Caco-2 (cell line): ENCODE results near the gene GPR32. TPM values are rescaled to one million over a fixed set of nuclear protein-coding genes. Genes with fewer than 3 reads are reported as not detected.

Experiments
- BruUV-seq: library from RNA; stranded (reverse); fragments of 400-500 nt; replicated peaks from 2 replicates; lab custom pipeline; 2021; lab: Mats Ljungman, UMichigan
- CTCF ChIA-PET: fragments of 300-600 bp; sonication (Branson Sonifier 250); formaldehyde crosslinking; loops from one replicate; lab custom pipeline; 2022; ENCODE audit warnings: antibody characterized with exemption; lab: Charles Lee
- POLR2A ChIA-PET: fragments of 300-600 bp; sonication (Branson Sonifier 250); formaldehyde crosslinking; loops from one replicate; lab custom pipeline; 2022; ENCODE audit warnings: antibody characterized with exemption; lab: Charles Lee
- DNase-seq, 2 experiments: peaks; one replicate each; pipeline versions ENCODE4 v3.0.0 to v3.0.0-alpha.2; 2020 to 2022
- H3K27me3 ChIP-seq: replicated peaks from 2 replicates; pipeline ENCODE4 v1.6.0; 2011; ENCODE audit warnings: low read length; ENCODE audit not compliant: control insufficient read depth, insufficient read depth
- H3K36me3 ChIP-seq: 2 replicates; pipeline ENCODE4 v1.5.1; 2011; ENCODE audit warnings: low read length; ENCODE audit not compliant: control insufficient read depth, insufficient read depth
- H3K4me1 ChIP-seq: fragments of 250-450 bp; sonication (Bioruptor Pico); 2 replicates; pipeline ENCODE4 v1.5.1; 2020; ENCODE audit warnings: mild to moderate bottlenecking
- H3K4me3 ChIP-seq: 2 replicates; pipeline ENCODE4 v1.5.1; 2011; ENCODE audit warnings: low read depth, mild to moderate bottlenecking, control low read depth, low read length
- H3K9me3 ChIP-seq: fragments of 250-450 bp; sonication (Bioruptor Pico); 2 replicates; pipeline ENCODE4 v1.5.1; 2020; ENCODE audit warnings: mild to moderate bottlenecking, moderate library complexity
- H3K27ac Mint-ChIP-seq: one replicate; pipeline ENCODE4 v1.8.0; 2022; ENCODE audit warnings: mixed read lengths; ENCODE audit not compliant: unreplicated experiment
- H3K27me3 Mint-ChIP-seq: one replicate; pipeline ENCODE4 v1.8.0; 2022; ENCODE audit warnings: mixed read lengths; ENCODE audit not compliant: insufficient read depth, unreplicated experiment
- H3K36me3 Mint-ChIP-seq: one replicate; pipeline ENCODE4 v1.8.0; 2022; ENCODE audit warnings: mild to moderate bottlenecking, mixed read lengths; ENCODE audit not compliant: insufficient read depth, unreplicated experiment
- H3K4me1 Mint-ChIP-seq: one replicate; pipeline ENCODE4 v1.8.0; 2022; ENCODE audit warnings: low read depth, mixed read lengths; ENCODE audit not compliant: unreplicated experiment
- H3K4me3 Mint-ChIP-seq: one replicate; pipeline ENCODE4 v1.8.0; 2022; ENCODE audit warnings: mild to moderate bottlenecking, moderate library complexity, mixed read lengths; ENCODE audit not compliant: unreplicated experiment
- H3K9me3 Mint-ChIP-seq: one replicate; pipeline ENCODE4 v1.8.0; 2022; ENCODE audit warnings: mixed read lengths; ENCODE audit not compliant: unreplicated experiment
- intact Hi-C: fragments of 100-400 bp; cut with micrococcal nuclease; formaldehyde crosslinking; loops from one replicate; pipeline ENCODE4 v1.10.0; 2022; ENCODE audit not compliant: unreplicated experiment
- total RNA-seq: library from RNA; stranded (reverse); gene quantifications from 2 replicates; pipeline ENCODE4 v1.2.3, GENCODE V29; 2022
- TF ChIP-seq, protein P1 (sequence below), 2 experiments: fragments of 200-600 bp in 1 of 2; IDR thresholded peaks; 1 replicate in 1 of 2; 2 replicates in 1 of 2; pipeline versions ENCODE4 v1.5.1 to v1.8.0; 2011 to 2022; ENCODE audit warnings: antibody characterized with exemption in 1 of 2, control low read depth in 1 of 2, inconsistent platforms in 1 of 2, low read depth in 1 of 2, low read length in 1 of 2, mild to moderate bottlenecking in 1 of 2, moderate library complexity in 1 of 2; ENCODE audit not compliant: insufficient read depth in 1 of 2, severe bottlenecking in 1 of 2, unreplicated experiment in 1 of 2

The GPR32 gene
- total RNA-seq, 1 experiment from 2014 or later: not detected

DNA sequence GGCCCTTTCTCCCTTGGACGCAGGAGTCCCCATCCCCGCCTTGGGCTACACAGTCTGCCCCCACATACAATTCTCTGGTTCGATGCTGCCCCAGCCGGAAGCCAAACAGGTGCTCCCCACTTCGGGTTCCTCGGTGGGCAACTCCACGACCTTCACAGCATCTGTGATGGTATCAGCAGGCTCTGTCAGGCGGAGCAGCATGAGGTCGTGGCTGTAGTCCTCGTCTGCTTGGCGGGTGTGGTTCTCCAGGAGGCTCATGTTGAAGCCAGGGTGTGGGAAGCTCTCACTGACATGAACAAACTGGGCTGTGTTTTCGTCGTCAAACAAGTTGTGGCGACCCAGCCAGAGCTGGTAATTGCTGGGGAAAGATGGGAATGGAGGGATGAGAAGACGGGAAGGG, 49.8 kb downstream of the GPR32 start:
- peaks cover 15% of the 10 kb centered on the region for H3K4me1 Mint-ChIP-seq
- H3K4me3 ChIP-seq: no peak overlapping the region; the same call in 1 of the 2 replicates
- H3K27me3 Mint-ChIP-seq: peaks cover 15% of the 10 kb centered on the region
- POLR2A ChIA-PET: no interaction called here
- intact Hi-C loops: no loop called here
- H3K9me3 ChIP-seq: no peaks in the 10 kb centered on the region
- H3K4me1 ChIP-seq: peaks cover 10% of the 10 kb centered on the region
- TF ChIP-seq, protein P1, sequence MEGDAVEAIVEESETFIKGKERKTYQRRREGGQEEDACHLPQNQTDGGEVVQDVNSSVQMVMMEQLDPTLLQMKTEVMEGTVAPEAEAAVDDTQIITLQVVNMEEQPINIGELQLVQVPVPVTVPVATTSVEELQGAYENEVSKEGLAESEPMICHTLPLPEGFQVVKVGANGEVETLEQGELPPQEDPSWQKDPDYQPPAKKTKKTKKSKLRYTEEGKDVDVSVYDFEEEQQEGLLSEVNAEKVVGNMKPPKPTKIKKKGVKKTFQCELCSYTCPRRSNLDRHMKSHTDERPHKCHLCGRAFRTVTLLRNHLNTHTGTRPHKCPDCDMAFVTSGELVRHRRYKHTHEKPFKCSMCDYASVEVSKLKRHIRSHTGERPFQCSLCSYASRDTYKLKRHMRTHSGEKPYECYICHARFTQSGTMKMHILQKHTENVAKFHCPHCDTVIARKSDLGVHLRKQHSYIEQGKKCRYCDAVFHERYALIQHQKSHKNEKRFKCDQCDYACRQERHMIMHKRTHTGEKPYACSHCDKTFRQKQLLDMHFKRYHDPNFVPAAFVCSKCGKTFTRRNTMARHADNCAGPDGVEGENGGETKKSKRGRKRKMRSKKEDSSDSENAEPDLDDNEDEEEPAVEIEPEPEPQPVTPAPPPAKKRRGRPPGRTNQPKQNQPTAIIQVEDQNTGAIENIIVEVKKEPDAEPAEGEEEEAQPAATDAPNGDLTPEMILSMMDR (IDR thresholded peaks at IDR 0.05; ENCODE audit: insufficient read depth in 1 of 2, low read depth in 1 of 2, low read length in 1 of 2, severe bottlenecking in 1 of 2, unreplicated experiment in 1 of 2): no peak
- BruUV-seq: no TSS peak
- H3K4me3 Mint-ChIP-seq: peak overlapping the region; percentile 62
- H3K27me3 ChIP-seq: peaks cover 2% of the 10 kb centered on the region; the same call in 1 of the 2 replicates
- no peaks in the 10 kb centered on the region; the same call in 1 of the 2 replicates for H3K36me3 ChIP-seq
- CTCF ChIA-PET: interaction anchor here (0.6 to 1.1 kb wide), 2 partner anchors 12 to 102 kb away, joined by 3 read pairs; no protein-coding TSS in a partner anchor
- peaks cover 5% of the 10 kb centered on the region for H3K36me3 Mint-ChIP-seq
- no peak overlapping the region for H3K27ac Mint-ChIP-seq
- no peak for DNase-seq
- H3K9me3 Mint-ChIP-seq: no peaks in the 10 kb centered on the region

DNA sequence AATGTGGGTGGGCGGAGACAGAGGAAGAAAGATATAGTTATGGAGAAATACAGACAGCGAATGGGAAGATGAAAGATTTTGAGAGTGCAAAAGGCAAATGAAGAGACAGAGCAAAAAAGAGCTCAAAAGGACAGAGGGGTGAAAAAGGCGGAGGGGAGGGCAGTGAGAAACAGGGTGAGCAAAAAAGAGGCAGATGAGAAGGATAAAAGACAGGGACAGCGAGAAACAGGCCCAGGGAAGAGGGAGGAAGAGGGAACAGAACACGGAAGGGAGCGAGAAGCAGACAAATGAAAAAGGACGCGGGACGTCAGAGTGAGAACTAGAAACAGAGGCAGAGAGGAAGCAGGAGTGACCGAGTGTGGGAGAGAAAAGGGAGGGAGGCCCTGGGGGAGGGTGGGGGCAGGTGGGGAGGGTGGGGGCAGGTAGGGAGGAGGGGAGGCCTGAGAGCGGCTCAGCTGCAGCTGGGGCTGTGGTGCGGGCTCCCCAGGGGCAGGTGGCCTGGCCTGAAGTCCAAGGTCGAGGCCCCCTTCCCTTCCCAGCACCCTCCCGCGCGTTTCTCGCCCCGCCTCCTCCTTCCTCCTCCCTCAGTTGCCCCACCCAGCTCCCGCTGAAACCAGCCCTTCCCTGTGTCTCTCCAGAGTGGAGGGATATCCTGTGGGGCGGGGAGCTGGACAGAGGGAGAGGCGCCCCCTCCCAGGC, 50.4 kb downstream of the GPR32 start:
- no peak overlapping the region for H3K27ac Mint-ChIP-seq
- no peak overlapping the region for H3K4me3 ChIP-seq
- peaks cover 5% of the 10 kb centered on the region for H3K36me3 Mint-ChIP-seq
- no peaks in the 10 kb centered on the region; the same call in 1 of the 2 replicates for H3K36me3 ChIP-seq
- H3K9me3 Mint-ChIP-seq: no peaks in the 10 kb centered on the region
- peaks cover 10% of the 10 kb centered on the region for H3K4me1 ChIP-seq
- H3K27me3 ChIP-seq: peaks cover 2% of the 10 kb centered on the region; the same call in 1 of the 2 replicates
- TF ChIP-seq, protein P1 (IDR thresholded peaks at IDR 0.05; ENCODE audit: insufficient read depth in 1 of 2, low read depth in 1 of 2, low read length in 1 of 2, severe bottlenecking in 1 of 2, unreplicated experiment in 1 of 2): no peak
- POLR2A ChIA-PET: no interaction called here
- H3K9me3 ChIP-seq: no peaks in the 10 kb centered on the region
- BruUV-seq: no TSS peak
- CTCF ChIA-PET: interaction anchor here (1.1 kb wide), 1 partner anchor 101 kb away, joined by 3 read pairs; no protein-coding TSS in a partner anchor
- peaks cover 15% of the 10 kb centered on the region for H3K27me3 Mint-ChIP-seq
- H3K4me3 Mint-ChIP-seq: peak overlapping the region; percentile 62
- intact Hi-C loops: no loop called here
- peaks cover 15% of the 10 kb centered on the region for H3K4me1 Mint-ChIP-seq
- no peak for DNase-seq

DNA sequence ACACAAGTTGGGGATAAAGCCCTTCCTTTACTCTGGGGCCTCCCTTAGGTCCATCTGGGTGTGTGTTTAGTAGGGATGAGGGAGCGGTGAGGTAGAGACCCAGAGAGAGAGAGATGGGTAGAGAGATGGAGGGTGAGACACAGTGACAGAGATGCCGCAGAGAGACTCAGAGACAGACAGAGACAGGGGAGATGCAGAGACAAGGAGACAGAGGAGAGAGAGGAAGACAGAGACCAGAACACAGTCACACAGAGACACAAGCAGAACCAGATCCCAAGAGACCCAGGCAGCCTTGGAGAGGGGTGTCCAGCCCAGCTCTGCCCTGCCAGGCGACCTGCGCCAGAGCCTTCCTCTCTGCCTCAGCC, 51.0 kb downstream of the GPR32 start:
- intact Hi-C loops: no loop called here
- ChIA-PET CTCF (interaction anchor here (1.1 kb wide), 1 partner anchor 101 kb away, joined by 3 read pairs; no protein-coding TSS in a partner anchor), POLR2A (no interaction called here)
- H3K36me3 ChIP-seq: no peaks in the 10 kb centered on the region; the same call in 1 of the 2 replicates
- no peaks in the 10 kb centered on the region for H3K9me3 ChIP-seq
- Mint-ChIP-seq H3K36me3 (peaks cover 2% of the 10 kb centered on the region), H3K4me1 (peaks cover 15% of the 10 kb centered on the region), H3K4me3 (peak overlapping the region; percentile 62), H3K27me3 (peaks cover 16% of the 10 kb centered on the region), H3K9me3 (no peaks in the 10 kb centered on the region), H3K27ac (no peak overlapping the region)
- DNase-seq: no peak
- TF ChIP-seq, protein P1 (IDR thresholded peaks at IDR 0.05; ENCODE audit: insufficient read depth in 1 of 2, low read depth in 1 of 2, low read length in 1 of 2, severe bottlenecking in 1 of 2, unreplicated experiment in 1 of 2): no peak
- H3K27me3 ChIP-seq: peaks cover 2% of the 10 kb centered on the region; the same call in 1 of the 2 replicates
- H3K4me3 ChIP-seq: no peak overlapping the region
- H3K4me1 ChIP-seq: peaks cover 10% of the 10 kb centered on the region
- BruUV-seq: no TSS peak

Other genes with a start within 250 kb of the GPR32 start
- 0.30 and 0.54 TPM in 2 replicates for gene LRRC4B, start 202.0 kb upstream of the GPR32 start, total RNA-seq
- 0.41 and 0.70 TPM in 2 replicates for gene SYT3, start 130.6 kb upstream of the GPR32 start, total RNA-seq
- 0.41 TPM in 1 of 2 replicates, not detected in the other for gene C19orf81, start 121.0 kb upstream of the GPR32 start, total RNA-seq
- gene SHANK1, start 50.7 kb upstream of the GPR32 start, total RNA-seq: not detected in 2 replicates
- gene CLEC11A, start 47.1 kb upstream of the GPR32 start, total RNA-seq: 0.51 and 1.1 TPM in 2 replicates
- not detected in 2 replicates for gene ACP4, start 20.0 kb downstream of the GPR32 start, total RNA-seq
- gene KLK1, start 53.3 kb downstream of the GPR32 start, total RNA-seq: 0.73 and 1.1 TPM in 2 replicates
- not detected in 2 replicates for gene KLK15, start 63.1 kb downstream of the GPR32 start, total RNA-seq
- gene KLK3, start 84.5 kb downstream of the GPR32 start, total RNA-seq: not detected in 2 replicates
- not detected in 2 replicates for gene KLK2, start 103.0 kb downstream of the GPR32 start, total RNA-seq
- not detected in 2 replicates for gene KLK4, start 140.9 kb downstream of the GPR32 start, total RNA-seq
- not detected in 2 replicates for gene KLK5, start 182.6 kb downstream of the GPR32 start, total RNA-seq
- gene KLK6, start 199.1 kb downstream of the GPR32 start, total RNA-seq: 1.3 and 1.5 TPM in 2 replicates
- gene KLK7, start 213.5 kb downstream of the GPR32 start, total RNA-seq: not detected in 2 replicates
- 1.7 TPM in 1 of 2 replicates, not detected in the other for gene KLK8, start 231.1 kb downstream of the GPR32 start, total RNA-seq
- not detected in 2 replicates for gene KLK10, start 249.2 kb downstream of the GPR32 start, total RNA-seq